CD4-positive, alpha-beta T cell treated with Interleukin-4 for 4 hours (primary cell): Measurements from ENCODE around the gene ESPNL.

Experiments
- DNase-seq: peaks from one replicate; pipeline ENCODE4 v3.0.0-alpha.2; 2020

ESPNL gene

GRCh38 chr2:238077292-238077691 lies 22.8 kb upstream of the ESPNL start:
- DNase-seq = no peak

GRCh38 chr2:238079874-238080327 lies 20.2 kb upstream of the ESPNL start:
- no peak for DNase-seq

GRCh38 chr2:238080518-238080917 lies 19.6 kb upstream of the ESPNL start:
- no peak for DNase-seq

- DNase-seq = no peak
Observed at GRCh38 chr2:238081150-238081549, 19.0 kb upstream of the ESPNL start.

- no peak for DNase-seq
Observed at GRCh38 chr2:238081561-238081960, 18.6 kb upstream of the ESPNL start.

- no peak for DNase-seq
Observed at GRCh38 chr2:238082151-238082550, 18.0 kb upstream of the ESPNL start.

GRCh38 chr2:238082827-238083226 lies 17.3 kb upstream of the ESPNL start:
- DNase-seq = no peak

GRCh38 chr2:238083919-238084318 lies 16.2 kb upstream of the ESPNL start:
- no peak for DNase-seq

GRCh38 chr2:238084761-238085160 lies 15.4 kb upstream of the ESPNL start:
- DNase-seq = no peak

- DNase-seq = no peak
Observed at GRCh38 chr2:238085899-238086298, 14.2 kb upstream of the ESPNL start.

GRCh38 chr2:238087211-238087610 lies 12.9 kb upstream of the ESPNL start:
- no peak for DNase-seq

GRCh38 chr2:238090887-238091286 lies 9.3 kb upstream of the ESPNL start:
- no peak for DNase-seq

GRCh38 chr2:238091436-238092060 lies 8.6 kb upstream of the ESPNL start:
- no peak for DNase-seq

GRCh38 chr2:238092486-238093035 lies 7.6 kb upstream of the ESPNL start:
- DNase-seq = no peak

- DNase-seq = no peak
Observed at GRCh38 chr2:238093181-238094140, 6.7 kb upstream of the ESPNL start.

GRCh38 chr2:238094438-238095022 lies 5.6 kb upstream of the ESPNL start:
- DNase-seq = no peak

- no peak for DNase-seq
Observed at GRCh38 chr2:238095143-238095542, 5.0 kb upstream of the ESPNL start.

GRCh38 chr2:238096311-238097011 lies 3.7 kb upstream of the ESPNL start:
- DNase-seq = no peak

- DNase-seq = no peak
Observed at GRCh38 chr2:238097201-238097987, 2.7 kb upstream of the ESPNL start.

GRCh38 chr2:238097988-238098871 lies 1.9 kb upstream of the ESPNL start:
- DNase-seq = peak; percentile 2
